Muscle layer of colon (tissue), 2 donors: ENCODE data around the gene U2AF1L4.

Experiments used
- H3K27ac ChIP-seq: one replicate; pipeline ENCODE4 v1.7.0; 2013; ENCODE audit warnings: low read depth, mild to moderate bottlenecking, low read length, moderate library complexity
- H3K27me3 ChIP-seq, 2 donors: one replicate each; pipeline ENCODE4 v1.7.0; 2013; ENCODE audit warnings: low read length in 2 of 2, mild to moderate bottlenecking in 2 of 2; ENCODE audit not compliant: insufficient read depth in 2 of 2, control insufficient read depth in 1 of 2
- H3K36me3 ChIP-seq: one replicate; pipeline ENCODE4 v1.7.0; 2013; ENCODE audit warnings: mild to moderate bottlenecking, low read length; ENCODE audit not compliant: insufficient read depth
- H3K4me1 ChIP-seq: one replicate; pipeline ENCODE4 v1.7.0; 2013; ENCODE audit warnings: mild to moderate bottlenecking, low read length; ENCODE audit not compliant: insufficient read depth
- H3K4me3 ChIP-seq, 2 donors: one replicate each; pipeline ENCODE4 v1.7.0; 2013; ENCODE audit warnings: low read length in 2 of 2, low read depth in 1 of 2, mild to moderate bottlenecking in 1 of 2, moderate library complexity in 1 of 2
- H3K9ac ChIP-seq: one replicate; pipeline ENCODE4 v1.7.0; 2013; ENCODE audit warnings: low read length
- H3K9me3 ChIP-seq: one replicate; pipeline ENCODE4 v1.7.0; 2013; ENCODE audit warnings: mild to moderate bottlenecking, low read length
- donor health status: abdominal sarcoma.
- donor health status: Adenocarcinoma of cecum.

U2AF1L4 gene

DNA sequence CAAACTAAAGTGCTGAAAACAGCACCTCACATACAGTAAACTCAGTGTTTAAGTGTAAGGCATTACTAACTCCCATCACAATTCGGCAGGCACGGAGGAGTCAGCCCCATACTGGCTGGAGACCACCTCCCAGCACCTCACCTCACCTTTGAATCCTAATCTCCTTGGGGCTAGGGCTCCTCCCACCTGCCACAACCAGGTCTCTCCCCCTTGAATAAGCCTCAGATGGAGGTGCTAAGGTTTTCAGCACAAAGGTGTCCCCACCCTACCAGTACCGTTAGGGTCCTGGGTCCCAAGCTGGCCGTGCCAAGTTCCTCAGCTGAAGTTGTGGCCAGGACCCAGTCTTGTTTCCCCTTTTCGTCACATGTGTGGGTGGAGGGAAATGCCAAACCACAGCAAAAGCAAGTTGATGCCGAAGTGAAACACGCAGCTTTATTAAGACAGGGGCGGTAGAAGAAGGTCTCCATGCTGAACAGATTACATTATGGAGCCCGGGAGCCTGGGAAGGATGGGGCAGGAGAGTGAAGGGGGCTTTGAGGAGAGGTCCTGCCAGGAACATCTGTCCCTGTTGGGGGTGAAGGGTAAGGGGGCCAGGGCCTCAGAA lies 3.0 kb downstream of the U2AF1L4 start, which contains the start of gene IGFLR1:
IGFLR1 (minus strand) TSS at position 332 of the 604 bp plus-strand sequence. CDS start 1,272 bp downstream, outside the sequence.
- no peaks in the 10 kb centered on the region for H3K9me3 ChIP-seq
- peak within 1 kb of the TSS; percentile 6 for H3K27ac ChIP-seq
- no peaks in the 10 kb centered on the region for H3K27me3 ChIP-seq
- no peak within 1 kb of the TSS for H3K4me3 ChIP-seq
- H3K9ac ChIP-seq = no peak within 1 kb of the TSS
- peaks cover 22% of the 10 kb centered on the region for H3K36me3 ChIP-seq
- H3K4me1 ChIP-seq = peaks cover 33% of the 10 kb centered on the region

DNA sequence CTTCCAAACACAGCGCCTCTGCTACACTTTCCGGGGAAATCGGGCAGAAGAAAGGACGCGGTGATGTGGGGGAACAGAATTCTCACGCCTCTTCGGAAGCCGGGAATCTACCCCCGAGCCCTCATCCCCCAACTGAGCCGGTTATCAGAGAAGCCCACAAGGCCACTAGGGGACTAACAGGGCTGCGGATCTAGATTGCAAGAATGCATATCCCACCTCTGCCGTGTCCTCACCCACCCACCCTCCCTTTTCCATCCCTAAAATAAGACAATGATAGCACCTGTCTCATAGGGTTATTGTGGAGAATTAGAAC lies 4.1 kb downstream of the U2AF1L4 start:
- Histone ChIP-seq H3K36me3 (peaks cover 33% of the 10 kb centered on the region), H3K4me1 (peaks cover 25% of the 10 kb centered on the region), H3K9ac (peak overlapping the region; percentile 57), H3K27me3 (no peaks in the 10 kb centered on the region), H3K9me3 (no peaks in the 10 kb centered on the region), H3K4me3 (peak overlapping the region; percentile 38 to 88), H3K27ac (peak overlapping the region; percentile 76)

DNA sequence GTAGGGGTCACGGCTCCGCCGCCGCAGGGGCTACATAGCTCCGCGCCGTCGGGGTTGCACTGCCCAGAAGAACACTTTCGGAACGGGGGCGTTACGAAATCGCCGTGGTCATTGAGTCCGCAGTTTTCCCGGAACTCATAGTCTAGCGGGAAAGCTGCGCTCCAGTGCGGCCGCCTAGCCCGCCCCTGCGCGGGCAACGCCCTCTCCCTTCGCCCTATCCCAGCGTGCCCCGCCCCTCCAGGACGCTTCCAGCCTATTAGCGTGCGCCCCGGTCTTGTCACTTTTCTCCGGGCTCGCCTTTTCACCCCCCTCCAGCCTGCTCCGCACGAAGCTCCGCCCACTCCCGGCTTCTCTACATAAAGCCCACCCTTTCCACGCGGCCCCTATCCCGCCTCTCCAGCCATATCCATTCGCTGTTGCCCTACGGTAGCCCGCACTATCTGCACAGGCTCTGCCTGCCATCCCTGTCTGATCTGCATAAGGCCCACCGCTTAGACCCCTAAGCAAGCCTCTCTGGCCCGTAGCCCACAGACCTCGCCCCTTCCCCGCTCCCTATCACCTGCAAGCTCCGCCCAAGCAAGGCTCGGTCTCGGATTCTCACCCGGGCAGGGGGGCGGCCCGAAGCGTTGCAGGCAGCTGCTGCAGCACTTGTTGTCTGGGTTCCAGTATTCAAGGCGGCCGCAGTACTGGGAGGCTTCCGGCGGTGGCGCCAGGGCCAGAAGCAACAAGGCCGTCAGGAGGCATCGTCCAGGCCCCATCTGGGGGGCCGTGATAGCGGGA lies 4.6 kb downstream of the U2AF1L4 start:
- Histone ChIP-seq H3K27me3 (no peaks in the 10 kb centered on the region), H3K9ac (peak overlapping the region; percentile 57), H3K4me1 (peaks cover 21% of the 10 kb centered on the region), H3K9me3 (no peaks in the 10 kb centered on the region), H3K4me3 (peak overlapping the region; percentile 60 to 88), H3K27ac (peak overlapping the region; percentile 76), H3K36me3 (peaks cover 37% of the 10 kb centered on the region)

DNA sequence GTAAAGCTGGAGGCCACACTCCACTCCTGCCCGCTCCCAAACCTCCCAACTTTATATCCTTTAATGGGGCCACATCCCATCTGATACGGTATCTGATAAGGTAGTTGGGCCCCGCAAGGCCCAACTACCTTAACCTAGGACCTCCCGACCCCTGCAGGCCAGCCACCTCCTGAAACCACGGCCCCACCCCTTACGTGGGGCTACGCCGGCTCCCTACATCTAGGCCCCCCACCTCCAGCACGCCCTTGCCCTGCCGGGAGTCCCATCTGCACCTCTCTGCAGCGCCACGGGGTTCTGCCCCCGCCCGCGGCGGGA lies 5.2 kb downstream of the U2AF1L4 start:
- Histone ChIP-seq H3K27me3 (no peaks in the 10 kb centered on the region), H3K9ac (peak overlapping the region; percentile 42), H3K4me3 (peak overlapping the region; percentile 60 to 70), H3K27ac (peak overlapping the region; percentile 72), H3K36me3 (peaks cover 43% of the 10 kb centered on the region), H3K4me1 (peaks cover 21% of the 10 kb centered on the region), H3K9me3 (no peaks in the 10 kb centered on the region)

DNA sequence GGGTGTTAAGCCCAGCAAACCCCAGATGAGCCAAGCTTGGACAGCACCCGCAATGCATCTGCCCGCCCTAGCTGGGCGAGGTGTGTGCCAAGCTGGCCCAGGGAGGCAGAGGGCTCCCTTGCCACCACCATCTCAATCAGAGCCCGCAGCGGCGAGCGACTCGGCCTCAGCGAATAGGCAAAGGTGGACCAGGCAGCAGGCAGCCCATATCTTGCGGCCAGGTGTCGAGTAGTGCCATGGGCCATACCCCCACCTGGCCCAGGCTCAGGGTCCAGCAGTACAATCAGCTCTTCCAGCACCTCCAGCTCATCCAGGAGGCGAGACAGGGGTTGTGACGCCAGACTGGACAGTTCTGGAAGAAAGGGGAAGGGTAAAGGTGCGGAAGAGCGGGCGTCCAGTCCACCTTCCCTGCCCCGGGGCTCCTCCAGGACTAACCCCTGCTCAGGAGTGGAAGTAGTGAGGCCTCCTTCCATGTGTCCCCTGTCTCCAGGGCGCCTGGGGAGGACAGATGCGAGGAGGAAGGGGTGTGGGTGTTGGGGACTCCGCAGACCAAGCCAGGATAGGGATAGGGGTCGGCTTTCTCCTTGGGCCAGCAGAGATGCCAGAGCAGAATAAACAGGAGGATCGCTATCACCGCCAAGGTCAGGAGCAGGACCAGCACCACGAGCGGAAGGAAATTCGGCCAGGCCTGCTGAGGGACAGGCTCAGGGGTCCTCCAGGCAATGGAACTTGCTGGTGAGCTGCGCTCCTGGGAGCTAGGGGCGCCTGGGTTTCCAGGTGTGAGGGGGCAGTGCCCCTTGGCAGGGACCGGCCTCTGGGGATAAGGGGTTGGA lies 5.7 kb downstream of the U2AF1L4 start:
- Histone ChIP-seq H3K27ac (peak overlapping the region; percentile 72), H3K4me1 (peaks cover 19% of the 10 kb centered on the region), H3K4me3 (peak overlapping the region in 1 of 2 donors; percentile 70), H3K27me3 (no peaks in the 10 kb centered on the region), H3K36me3 (peaks cover 48% of the 10 kb centered on the region), H3K9ac (no peak overlapping the region), H3K9me3 (no peaks in the 10 kb centered on the region)

DNA sequence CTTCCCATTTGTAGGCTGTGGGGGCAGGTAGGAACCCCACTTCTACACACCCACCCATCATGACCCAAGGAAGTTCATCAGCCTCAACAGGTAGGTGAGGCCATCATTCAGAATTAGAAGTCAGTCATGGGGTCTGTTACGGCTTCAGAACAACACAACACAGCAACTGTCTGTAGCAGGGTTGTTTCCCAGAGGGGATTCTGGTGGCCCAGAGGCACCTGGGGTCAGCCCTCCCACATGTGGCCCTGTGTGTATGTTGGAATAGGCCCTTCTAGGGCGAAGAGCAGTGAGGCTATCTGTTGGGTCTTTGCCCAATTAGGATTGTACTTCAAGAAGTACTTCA lies 6.4 kb downstream of the U2AF1L4 start:
- H3K36me3 ChIP-seq = peaks cover 54% of the 10 kb centered on the region
- H3K9ac ChIP-seq = no peak overlapping the region
- no peaks in the 10 kb centered on the region for H3K27me3 ChIP-seq
- no peak overlapping the region for H3K4me3 ChIP-seq
- no peaks in the 10 kb centered on the region for H3K9me3 ChIP-seq
- peaks cover 13% of the 10 kb centered on the region for H3K4me1 ChIP-seq
- H3K27ac ChIP-seq = no peak overlapping the region

DNA sequence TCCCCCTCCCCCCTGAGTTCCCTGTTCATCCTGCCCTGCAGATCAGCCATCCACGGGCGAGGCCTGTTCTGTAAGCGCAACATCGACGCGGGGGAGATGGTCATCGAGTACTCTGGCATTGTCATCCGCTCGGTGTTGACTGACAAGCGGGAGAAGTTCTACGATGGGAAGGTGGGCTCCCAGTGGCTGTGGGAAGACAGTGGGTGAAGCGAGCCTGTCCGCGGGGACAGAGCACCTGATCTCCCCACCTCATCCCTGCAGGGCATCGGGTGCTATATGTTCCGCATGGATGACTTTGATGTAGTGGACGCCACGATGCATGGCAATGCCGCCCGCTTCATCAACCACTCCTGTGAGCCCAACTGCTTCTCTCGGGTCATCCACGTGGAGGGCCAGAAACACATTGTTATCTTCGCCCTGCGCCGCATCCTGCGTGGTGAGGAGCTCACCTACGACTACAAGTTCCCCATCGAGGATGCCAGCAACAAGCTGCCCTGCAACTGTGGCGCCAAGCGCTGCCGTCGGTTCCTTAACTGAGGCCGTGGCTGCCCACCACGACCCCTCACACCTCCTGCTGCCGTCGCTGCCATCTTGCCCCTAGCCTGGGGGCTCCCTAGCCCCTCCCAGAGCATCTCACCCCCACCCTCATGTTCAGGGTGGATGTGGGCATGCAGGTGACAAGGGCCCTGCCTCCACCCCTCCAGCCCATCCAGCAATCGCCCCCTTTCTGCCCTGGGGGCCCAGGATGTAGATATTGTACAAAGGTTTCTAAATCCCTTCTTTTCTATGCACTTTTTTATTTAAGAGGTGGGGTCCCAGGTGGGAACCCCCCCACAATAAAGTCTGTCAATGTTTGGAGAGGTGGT lies 7.0 kb downstream of the U2AF1L4 start:
- Histone ChIP-seq H3K27me3 (no peaks in the 10 kb centered on the region), H3K36me3 (peaks cover 57% of the 10 kb centered on the region), H3K4me1 (peaks cover 11% of the 10 kb centered on the region), H3K27ac (no peak overlapping the region), H3K9ac (no peak overlapping the region), H3K9me3 (no peaks in the 10 kb centered on the region), H3K4me3 (no peak overlapping the region)

DNA sequence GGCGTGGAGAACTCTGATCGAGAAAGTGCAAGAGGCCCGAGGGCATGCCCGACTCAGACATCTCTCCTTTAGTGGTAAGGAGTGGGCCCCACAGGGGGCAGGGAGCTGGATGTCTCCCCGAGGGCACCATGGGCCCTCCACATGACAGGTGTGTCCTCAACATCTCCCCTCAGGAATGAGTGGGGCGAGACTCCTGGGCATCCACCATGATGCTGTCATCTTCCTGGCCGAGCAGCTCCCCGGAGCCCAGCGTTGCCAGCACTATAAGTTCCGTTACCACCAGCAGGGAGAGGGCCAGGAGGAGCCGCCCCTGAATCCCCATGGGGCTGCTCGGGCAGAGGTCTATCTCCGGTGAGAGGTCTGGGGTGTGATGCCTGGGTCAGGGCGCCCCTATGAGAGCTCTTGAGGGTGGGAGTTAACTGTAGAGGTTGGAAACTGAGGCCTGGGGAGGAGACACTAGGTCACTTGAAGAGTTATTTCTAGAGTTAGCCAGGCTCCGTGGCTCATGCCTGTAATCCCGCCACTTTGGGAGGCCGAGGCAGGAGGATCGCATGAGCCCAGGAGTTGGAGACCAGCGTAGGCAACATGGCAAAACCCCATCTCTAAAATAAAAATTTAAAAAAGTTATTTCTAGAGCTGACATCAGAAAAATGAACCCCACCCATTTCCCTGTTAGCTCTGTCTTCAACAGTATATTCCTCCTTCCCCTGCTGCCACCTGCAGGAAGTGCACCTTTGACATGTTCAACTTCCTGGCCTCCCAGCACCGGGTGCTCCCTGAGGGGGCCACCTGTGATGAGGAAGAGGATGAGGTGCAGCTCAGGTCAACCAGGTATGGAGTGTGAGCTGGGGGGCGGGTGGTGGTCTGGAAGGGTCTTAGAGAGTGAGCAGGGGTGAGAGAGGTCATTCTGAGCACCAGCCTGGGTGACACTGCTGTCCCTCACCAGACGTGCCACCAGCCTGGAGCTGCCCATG lies 8.0 kb downstream of the U2AF1L4 start:
- no peak overlapping the region for H3K9ac ChIP-seq

DNA sequence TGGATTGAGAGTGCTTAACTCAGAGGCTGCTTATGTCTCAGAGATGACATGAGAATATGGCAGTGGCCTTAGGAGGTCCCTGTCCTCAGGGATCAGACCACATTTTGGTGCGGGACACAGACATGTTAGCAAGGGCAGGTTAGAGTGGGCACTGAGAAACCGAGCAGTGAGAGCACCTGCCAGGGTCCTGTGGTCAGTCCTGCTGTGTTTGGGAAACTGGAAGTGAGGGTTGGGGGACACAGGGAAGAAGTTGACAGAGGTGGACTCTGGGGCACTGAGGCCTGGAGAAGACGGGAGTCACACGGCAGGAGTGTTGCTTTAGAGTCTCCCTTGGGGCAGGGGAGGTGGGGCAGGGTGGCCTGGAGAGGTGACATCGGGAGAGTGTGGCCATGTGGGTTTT lies 10.3 kb downstream of the U2AF1L4 start:
- Histone ChIP-seq H3K4me3 (no peak overlapping the region), H3K9me3 (no peaks in the 10 kb centered on the region), H3K9ac (no peak overlapping the region), H3K27ac (no peak overlapping the region), H3K4me1 (peaks cover 4% of the 10 kb centered on the region), H3K27me3 (no peaks in the 10 kb centered on the region), H3K36me3 (peaks cover 74% of the 10 kb centered on the region)

More for the DNA sequence above, 8.0 kb downstream of the U2AF1L4 start:
- no peaks in the 10 kb centered on the region for H3K27me3 ChIP-seq
- no peak overlapping the region for H3K27ac ChIP-seq
- no peak overlapping the region for H3K4me3 ChIP-seq
- H3K9me3 ChIP-seq = no peaks in the 10 kb centered on the region
- H3K4me1 ChIP-seq = peaks cover 11% of the 10 kb centered on the region
- peaks cover 51% of the 10 kb centered on the region for H3K36me3 ChIP-seq

DNA sequence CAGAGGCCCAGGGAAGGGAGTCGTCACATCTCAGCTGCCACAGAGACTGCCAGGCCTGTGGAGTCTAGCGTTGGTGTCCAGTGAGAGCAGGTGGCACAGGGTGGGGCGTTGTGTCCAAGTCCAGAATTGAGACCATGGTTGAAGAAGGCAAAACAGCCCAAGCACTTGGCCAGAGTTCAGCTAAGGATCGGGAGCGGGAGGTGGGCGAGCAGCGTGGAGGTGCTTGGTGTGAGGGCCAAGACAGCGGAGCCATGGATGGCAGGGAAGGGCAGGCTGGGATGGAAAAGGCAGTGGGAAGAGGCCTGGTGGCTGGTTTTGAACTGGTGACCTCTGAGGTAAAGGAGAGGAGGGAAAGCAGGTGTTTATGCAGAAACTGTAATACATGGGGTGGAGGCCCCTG lies 10.9 kb downstream of the U2AF1L4 start:
- Histone ChIP-seq H3K4me1 (no peaks in the 10 kb centered on the region), H3K9me3 (no peaks in the 10 kb centered on the region), H3K27me3 (no peaks in the 10 kb centered on the region), H3K27ac (no peak overlapping the region), H3K36me3 (peaks cover 80% of the 10 kb centered on the region), H3K4me3 (no peak overlapping the region), H3K9ac (no peak overlapping the region)
